GM12801 (cell line): ENCODE data around the gene AGBL5.

ENCODE experiments used
- TF ChIP-seq, protein P1 (sequence below): IDR thresholded peaks from one replicate; pipeline ENCODE4 v1.5.1; 2011; ENCODE audit warnings: control low read depth; ENCODE audit not compliant: insufficient read length; ENCODE audit errors: extremely low read depth

The AGBL5 gene

DNA sequence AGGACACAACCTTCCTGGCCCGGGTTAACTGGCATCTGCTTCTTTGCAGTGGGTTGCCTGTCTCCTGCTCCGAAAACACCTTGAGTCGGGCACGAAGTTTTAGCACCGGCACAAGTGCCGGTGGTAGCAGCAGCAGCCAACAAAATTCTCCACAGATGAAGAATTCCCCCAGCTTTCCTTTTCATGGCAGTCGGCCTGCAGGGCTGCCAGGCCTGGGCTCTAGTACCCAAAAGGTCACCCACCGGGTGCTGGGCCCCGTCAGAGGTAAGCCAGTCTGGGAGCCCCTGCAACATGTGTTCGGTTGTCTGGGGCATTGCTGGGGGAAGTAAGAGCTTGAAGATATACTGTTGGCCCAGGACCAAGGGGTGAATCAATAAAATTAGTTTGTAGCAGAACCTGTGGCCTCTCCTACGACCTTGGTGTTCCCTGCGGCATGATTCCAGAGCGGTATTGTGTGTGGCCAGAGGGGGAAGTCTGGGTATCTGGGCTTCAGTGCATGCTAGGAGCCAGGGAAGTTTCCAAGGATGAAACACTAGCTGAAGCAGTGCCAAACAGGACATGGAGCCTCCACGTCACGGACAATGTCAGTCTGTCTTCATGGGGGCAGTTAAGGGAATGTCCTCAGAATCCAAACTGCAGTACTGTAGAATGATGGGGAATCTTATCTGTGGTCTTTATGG, 7.8 kb downstream of the AGBL5 start:
- TF ChIP-seq, protein P1, sequence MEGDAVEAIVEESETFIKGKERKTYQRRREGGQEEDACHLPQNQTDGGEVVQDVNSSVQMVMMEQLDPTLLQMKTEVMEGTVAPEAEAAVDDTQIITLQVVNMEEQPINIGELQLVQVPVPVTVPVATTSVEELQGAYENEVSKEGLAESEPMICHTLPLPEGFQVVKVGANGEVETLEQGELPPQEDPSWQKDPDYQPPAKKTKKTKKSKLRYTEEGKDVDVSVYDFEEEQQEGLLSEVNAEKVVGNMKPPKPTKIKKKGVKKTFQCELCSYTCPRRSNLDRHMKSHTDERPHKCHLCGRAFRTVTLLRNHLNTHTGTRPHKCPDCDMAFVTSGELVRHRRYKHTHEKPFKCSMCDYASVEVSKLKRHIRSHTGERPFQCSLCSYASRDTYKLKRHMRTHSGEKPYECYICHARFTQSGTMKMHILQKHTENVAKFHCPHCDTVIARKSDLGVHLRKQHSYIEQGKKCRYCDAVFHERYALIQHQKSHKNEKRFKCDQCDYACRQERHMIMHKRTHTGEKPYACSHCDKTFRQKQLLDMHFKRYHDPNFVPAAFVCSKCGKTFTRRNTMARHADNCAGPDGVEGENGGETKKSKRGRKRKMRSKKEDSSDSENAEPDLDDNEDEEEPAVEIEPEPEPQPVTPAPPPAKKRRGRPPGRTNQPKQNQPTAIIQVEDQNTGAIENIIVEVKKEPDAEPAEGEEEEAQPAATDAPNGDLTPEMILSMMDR: no peak

DNA sequence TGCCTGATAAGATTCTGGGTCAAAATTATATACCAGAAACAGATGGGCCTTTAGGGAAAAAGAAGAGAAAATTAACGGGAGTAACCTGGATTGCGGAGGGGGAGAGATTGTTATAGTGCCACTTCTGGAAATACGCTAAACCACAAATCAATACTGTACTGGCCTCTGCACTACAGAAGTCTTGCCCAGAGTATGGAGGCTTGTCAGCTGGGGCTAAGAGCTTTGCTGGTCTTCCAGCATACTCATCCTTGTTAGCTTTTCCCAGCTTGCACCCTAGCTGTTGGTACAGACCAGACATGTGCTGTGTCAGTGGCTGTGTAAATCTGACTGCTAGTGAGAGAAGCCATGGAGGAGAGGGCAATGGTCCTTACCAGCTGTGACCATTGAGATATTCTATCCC, 8.9 kb downstream of the AGBL5 start:
- TF ChIP-seq, protein P1: no peak

DNA sequence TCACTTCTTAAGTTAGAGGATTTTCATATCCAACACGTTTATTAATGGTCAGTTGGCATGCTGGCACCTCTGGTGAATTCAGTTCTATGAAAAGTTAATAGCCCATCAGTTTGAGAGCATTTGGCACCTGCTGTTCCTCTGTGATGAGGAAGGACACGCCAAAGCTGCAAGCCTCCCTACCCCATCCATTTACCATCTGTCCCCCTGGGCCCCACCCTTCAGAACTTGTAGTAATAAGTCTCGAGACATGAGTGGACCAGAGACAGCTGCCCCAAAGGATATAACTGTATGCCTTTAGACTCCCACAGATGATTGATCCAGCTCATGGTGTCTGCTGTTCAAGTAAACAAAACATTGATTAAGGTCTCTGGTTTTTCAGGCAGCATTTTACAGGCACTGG, 13.7 kb downstream of the AGBL5 start:
- TF ChIP-seq, protein P1: no peak

DNA sequence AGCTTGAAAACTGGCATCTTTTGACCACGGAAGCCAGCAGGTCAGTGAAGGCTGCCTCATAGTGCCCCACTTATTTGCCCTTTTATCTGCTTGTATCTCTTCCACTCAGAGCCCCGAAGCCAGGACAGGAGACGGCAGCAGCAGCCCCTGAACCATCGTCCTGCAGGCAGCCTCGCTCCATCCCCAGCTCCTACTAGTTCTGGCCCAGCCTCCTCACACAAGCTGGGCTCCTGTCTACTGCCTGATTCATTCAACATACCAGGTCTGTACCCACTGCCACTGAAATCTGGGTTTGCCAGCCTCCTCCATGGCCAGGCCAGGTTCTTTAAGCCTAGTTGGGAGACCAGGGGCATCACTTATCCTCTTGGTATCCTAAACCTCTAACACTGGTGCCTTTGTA, 15.9 kb downstream of the AGBL5 start:
- TF ChIP-seq, protein P1: no peak

DNA sequence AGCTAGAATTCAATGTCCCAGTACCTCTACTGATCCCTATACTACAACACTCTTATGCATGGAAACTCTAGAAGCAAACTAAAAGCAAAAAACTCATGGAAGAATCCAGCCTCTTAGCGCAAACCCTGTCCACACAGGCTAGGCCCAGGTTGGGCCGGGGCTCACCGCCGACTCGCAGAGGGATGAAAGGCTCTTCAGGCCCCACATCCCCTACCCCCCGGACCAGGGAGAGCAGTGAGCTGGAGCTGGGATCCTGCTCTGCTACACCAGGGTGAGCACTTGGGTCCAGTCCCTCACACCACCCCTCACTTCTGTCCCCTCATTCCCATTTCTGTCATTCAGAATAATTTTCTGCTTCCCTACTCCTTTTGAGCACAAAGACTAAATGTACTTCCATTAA, 18.0 kb downstream of the AGBL5 start:
- TF ChIP-seq, protein P1: no peak

DNA sequence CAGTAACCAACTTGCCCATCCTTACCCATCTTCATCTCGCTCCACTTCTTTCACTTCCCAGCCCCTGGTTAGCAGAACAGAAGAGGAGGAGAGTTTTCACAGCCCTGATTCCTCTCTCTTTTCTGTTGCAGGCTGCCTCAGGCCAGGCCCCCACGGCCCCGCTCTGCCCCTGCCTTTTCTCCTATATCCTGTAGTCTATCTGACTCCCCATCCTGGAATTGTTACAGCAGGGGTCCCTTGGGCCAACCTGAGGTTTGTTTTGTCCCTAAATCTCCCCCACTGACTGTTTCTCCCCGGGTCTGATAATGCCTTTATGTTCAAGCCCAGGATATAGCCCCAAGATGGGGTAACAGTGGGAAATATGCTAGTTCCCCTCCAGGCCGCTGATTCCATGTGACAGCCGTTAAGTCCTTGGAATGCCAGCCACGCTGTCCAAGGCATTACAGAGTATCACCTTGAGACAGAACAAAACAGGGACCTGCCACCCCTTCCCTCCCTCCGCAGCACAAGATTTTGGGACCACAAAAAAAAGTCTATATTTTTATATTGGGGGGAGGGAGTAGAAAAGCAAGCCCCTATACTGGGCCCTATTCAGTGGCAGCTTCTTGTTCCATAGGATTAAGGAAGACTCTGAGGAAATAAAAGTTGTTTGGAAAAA, 18.6 kb downstream of the AGBL5 start:
- TF ChIP-seq, protein P1: no peak

DNA sequence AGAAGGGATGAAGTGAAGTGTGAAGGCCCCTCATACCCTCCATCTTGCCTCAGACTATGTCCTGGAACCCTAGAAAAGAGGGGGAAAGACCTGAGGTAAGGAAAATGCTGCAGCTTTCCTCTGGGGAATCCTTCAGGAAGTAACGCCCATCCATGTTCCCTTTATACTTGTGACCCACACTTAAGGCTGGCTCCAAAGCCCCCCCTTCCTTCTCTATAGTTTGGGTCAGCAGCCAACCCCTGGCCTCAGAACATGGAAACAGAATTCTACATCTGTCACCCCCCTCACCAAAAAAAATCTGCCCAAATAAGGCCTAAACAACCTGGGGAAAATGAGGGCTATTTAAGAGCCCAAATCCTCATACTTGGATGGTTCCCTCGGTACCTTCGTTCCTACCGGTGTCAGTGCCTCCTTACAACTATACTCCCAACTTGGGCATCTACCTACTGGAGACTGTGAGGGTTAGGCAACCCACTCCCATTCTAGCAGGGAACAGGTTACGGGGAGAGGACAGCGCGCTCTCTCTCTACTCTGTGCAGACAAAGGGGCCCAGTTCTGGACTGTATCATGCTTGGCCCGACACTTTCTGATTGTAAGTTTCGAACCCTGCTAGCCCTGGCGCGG, 19.3 kb downstream of the AGBL5 start:
- TF ChIP-seq, protein P1: no peak
